ENCODE data around the gene NECTIN1. TPM values are rescaled to one million over a fixed set of nuclear protein-coding genes. Genes with fewer than 3 reads are reported as not detected.
A peak's percentile ranks its signal among the peaks of the same experiment; 100 is the strongest.

NECTIN1 gene
- total RNA-seq, 2 experiments from 2014 or later = 2.5 to 3.4 TPM

DNA sequence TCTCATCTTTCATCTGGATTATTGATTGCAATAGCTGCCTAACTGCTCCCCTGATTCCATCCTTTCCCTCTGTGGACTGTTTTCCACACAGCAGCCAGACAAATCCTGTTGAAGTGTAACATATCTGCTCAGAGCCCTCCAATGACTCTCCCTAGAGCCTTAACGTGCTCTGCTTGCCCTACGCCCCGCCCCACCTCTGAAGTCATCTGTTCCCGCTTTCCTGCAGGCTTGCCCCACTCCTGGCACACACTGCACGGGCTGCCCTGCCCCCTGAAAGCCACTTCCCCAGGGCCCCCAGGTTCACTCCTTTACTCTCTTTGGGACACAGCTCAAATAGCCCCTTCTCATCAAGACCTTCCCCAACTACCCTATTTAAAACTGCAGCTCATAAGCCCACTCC lies 59.5 kb downstream of the NECTIN1 start:
- TF ChIP-seq CTCF (IDR thresholded peaks at IDR 0.05) = no peak
- Histone ChIP-seq H3K36me3 (ENCODE audit: insufficient read depth, low read length) (no peaks in the 10 kb centered on the region), H3K27me3 (ENCODE audit: control insufficient read depth in 1 of 2, insufficient read depth in 2 of 2, low read length in 2 of 2) (no peaks in the 10 kb centered on the region), H3K27ac (ENCODE audit: low read depth in 1 of 2, low read length in 2 of 2) (no peak overlapping the region), H3K9me3 (ENCODE audit: control insufficient read depth in 1 of 2, insufficient read depth in 1 of 2, low read length in 2 of 2) (no peaks in the 10 kb centered on the region), H3K4me1 (ENCODE audit: insufficient read depth, low read length) (peaks cover 3% of the 10 kb centered on the region), H3K4me3 (ENCODE audit: low read length) (no peak overlapping the region)
- ChIA-PET CTCF (no interaction called here), POLR2A (interaction anchor here (1.7 kb wide), 1 partner anchor 60 kb away, joined by 3 read pairs; the partner anchor contains the start of gene NECTIN1)
- no peak for DNase-seq
- Mint-ChIP-seq H3K27ac (no peak overlapping the region), H3K4me1 (ENCODE audit: low read depth) (peaks cover 4% of the 10 kb centered on the region), H3K9me3 (no peaks in the 10 kb centered on the region), H3K4me3 (no peak overlapping the region), H3K27me3 (no peaks in the 10 kb centered on the region), H3K36me3 (ENCODE audit: low read depth) (no peaks in the 10 kb centered on the region)
- ATAC-seq (ENCODE audit: poor library complexity) = no peak
- intact Hi-C loops (cut with DNase I, micrococcal nuclease) = loop anchor here (5.0 kb wide), 4 partner anchors 58 to 633 kb away; partner anchors contain the start of gene NECTIN1 (in 1 of the 2)

DNA sequence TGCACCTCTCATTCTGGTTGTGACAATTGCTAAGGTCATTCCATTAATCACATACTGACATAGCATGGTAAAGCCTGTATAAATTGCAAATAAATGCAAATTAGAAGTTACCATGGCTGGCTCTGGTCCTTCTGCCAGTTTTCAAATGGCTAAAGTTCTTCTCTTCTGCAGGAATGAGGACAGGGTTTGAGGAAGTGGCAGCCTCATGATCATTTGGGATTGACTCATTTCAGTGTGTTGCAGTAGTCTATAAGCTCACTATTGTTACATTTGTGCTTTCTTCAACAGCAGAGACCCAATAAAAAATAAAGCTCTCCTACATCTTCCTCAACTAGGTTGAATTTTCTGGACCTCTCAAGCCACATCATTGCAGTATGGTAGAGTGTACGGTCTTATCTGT lies 60.3 kb downstream of the NECTIN1 start:
- Histone ChIP-seq H3K27ac (ENCODE audit: low read depth in 1 of 2, low read length in 2 of 2) (no peak overlapping the region), H3K4me3 (ENCODE audit: low read length) (no peak overlapping the region), H3K9me3 (ENCODE audit: control insufficient read depth in 1 of 2, insufficient read depth in 1 of 2, low read length in 2 of 2) (no peaks in the 10 kb centered on the region), H3K4me1 (ENCODE audit: insufficient read depth, low read length) (no peaks in the 10 kb centered on the region), H3K27me3 (ENCODE audit: control insufficient read depth in 1 of 2, insufficient read depth in 2 of 2, low read length in 2 of 2) (no peaks in the 10 kb centered on the region), H3K36me3 (ENCODE audit: insufficient read depth, low read length) (no peaks in the 10 kb centered on the region)
- H3K27ac Mint-ChIP-seq = no peak overlapping the region
- intact Hi-C loops (cut with DNase I, micrococcal nuclease) = loop anchor here (5.0 kb wide), 4 partner anchors 59 to 634 kb away; partner anchors contain the start of gene NECTIN1 (in 1 of the 2)
- CTCF ChIA-PET = interaction anchor here (0.6 kb wide), 1 partner anchor 48 kb away, joined by 4 read pairs; no protein-coding TSS in a partner anchor
- H3K36me3 Mint-ChIP-seq (ENCODE audit: low read depth) = no peaks in the 10 kb centered on the region
- H3K4me1 Mint-ChIP-seq (ENCODE audit: low read depth) = no peaks in the 10 kb centered on the region
- POLR2A ChIA-PET = interaction anchor here (1.7 kb wide), 1 partner anchor 61 kb away, joined by 3 read pairs; the partner anchor contains the start of gene NECTIN1
- no peaks in the 10 kb centered on the region for H3K27me3 Mint-ChIP-seq
- ATAC-seq (ENCODE audit: poor library complexity) (no peak), DNase-seq (no peak)
- H3K9me3 Mint-ChIP-seq = no peaks in the 10 kb centered on the region
- TF ChIP-seq CTCF (IDR thresholded peaks at IDR 0.05) = no peak
- H3K4me3 Mint-ChIP-seq = no peak overlapping the region

DNA sequence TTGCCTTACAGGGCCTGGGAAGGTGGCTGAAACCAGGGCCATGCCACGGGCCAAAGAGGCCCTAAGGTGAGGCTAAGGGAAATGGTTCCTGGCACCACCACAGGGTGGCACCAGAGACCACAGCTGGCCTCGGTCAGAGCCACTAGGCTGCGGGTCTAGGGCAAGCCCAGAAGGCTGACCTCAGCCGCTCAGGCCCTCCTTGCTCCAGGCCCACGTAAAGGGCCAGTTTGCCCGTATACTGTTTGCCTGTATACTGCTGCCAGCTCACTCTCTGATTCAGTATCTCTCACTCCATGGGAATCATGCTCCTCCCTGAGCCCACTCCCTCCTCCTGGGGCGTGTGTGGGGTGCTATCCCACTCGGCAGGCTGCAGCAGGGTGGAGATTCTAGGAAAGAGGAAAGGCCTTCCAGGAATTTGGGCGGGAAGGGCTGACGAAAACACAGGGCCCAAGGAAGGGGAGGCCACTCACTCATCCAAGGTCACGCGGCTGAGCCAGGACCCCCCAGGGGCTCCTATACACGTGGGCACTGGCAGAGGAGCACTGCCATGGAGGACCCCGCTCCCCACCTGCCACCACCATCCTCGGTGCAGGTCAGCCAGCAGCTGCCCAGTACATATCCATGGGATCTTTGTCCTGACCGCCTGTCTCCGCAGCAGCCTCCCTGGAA lies 62.4 kb downstream of the NECTIN1 start:
- DNase-seq (peak; percentile 32 to 74 (median 47)), ATAC-seq (ENCODE audit: poor library complexity) (peak; percentile 66)
- intact Hi-C loops (cut with DNase I, micrococcal nuclease) = loop anchor here (1.0 to 5.0 kb wide), 8 partner anchors 61 to 636 kb away; partner anchors contain the start of gene NECTIN1 (in 2 of the 2)
- Histone ChIP-seq H3K9me3 (ENCODE audit: control insufficient read depth in 1 of 2, insufficient read depth in 1 of 2, low read length in 2 of 2) (no peaks in the 10 kb centered on the region), H3K4me3 (ENCODE audit: low read length) (no peak overlapping the region), H3K27me3 (ENCODE audit: control insufficient read depth in 1 of 2, insufficient read depth in 2 of 2, low read length in 2 of 2) (no peaks in the 10 kb centered on the region), H3K4me1 (ENCODE audit: insufficient read depth, low read length) (no peaks in the 10 kb centered on the region), H3K27ac (ENCODE audit: low read depth in 1 of 2, low read length in 2 of 2) (no peak overlapping the region), H3K36me3 (ENCODE audit: insufficient read depth, low read length) (no peaks in the 10 kb centered on the region)
- no peak overlapping the region for H3K4me3 Mint-ChIP-seq
- no peaks in the 10 kb centered on the region for H3K4me1 Mint-ChIP-seq (ENCODE audit: low read depth)
- no peaks in the 10 kb centered on the region for H3K36me3 Mint-ChIP-seq (ENCODE audit: low read depth)
- no peaks in the 10 kb centered on the region for H3K27me3 Mint-ChIP-seq
- no peak overlapping the region for H3K27ac Mint-ChIP-seq
- H3K9me3 Mint-ChIP-seq = no peaks in the 10 kb centered on the region
- ChIA-PET CTCF (interaction anchor here (1.3 to 1.5 kb wide), 2 partner anchors 62 to 636 kb away, joined by 3 to 7 read pairs; partner anchors contain the start of gene NECTIN1), POLR2A (no interaction called here)
- TF ChIP-seq CTCF (IDR thresholded peaks at IDR 0.05) = peak; percentile 69

All from CD4-positive, alpha-beta T cell (primary cell).